ENCODE results near the gene SMLR1.

SMLR1 gene

GRCh38 chr6:130847001-130847910 is 20.1 kb downstream of the SMLR1 start:
- TF ChIP-seq POLR2AphosphoS5 (IDR thresholded peaks at IDR 0.05; ENCODE audit: low read depth, low read length) (no peak), TAF1 (IDR thresholded peaks at IDR 0.05; ENCODE audit: low read depth, low read length) (no peak), PAX5 (IDR thresholded peaks at IDR 0.05; ENCODE audit: insufficient read depth, low read length, severe bottlenecking) (no peak), POU2F2 (IDR thresholded peaks at IDR 0.05; ENCODE audit: low read depth, low read length) (no peak), SPI1 (IDR thresholded peaks at IDR 0.05; ENCODE audit: low read depth, low read length) (no peak), POLR2A (IDR thresholded peaks at IDR 0.05; ENCODE audit: low read depth, low read length) (no peak)
- FAIRE-seq: no peak

GRCh38 chr6:130848945-130849344 is 21.7 kb downstream of the SMLR1 start:
- FAIRE-seq (no peak), DNase-seq (ENCODE audit: insufficient read length, low spot score) (no peak)
- TF ChIP-seq TAF1 (IDR thresholded peaks at IDR 0.05; ENCODE audit: low read depth, low read length) (no peak), POU2F2 (IDR thresholded peaks at IDR 0.05; ENCODE audit: low read depth, low read length) (no peak)

More at GRCh38 chr6:130847001-130847910, 20.1 kb downstream of the SMLR1 start:
- no peak for DNase-seq (ENCODE audit: insufficient read length, low spot score)

- TF ChIP-seq POLR2A (IDR thresholded peaks at IDR 0.05; ENCODE audit: low read depth, low read length) (no peak), PAX5 (IDR thresholded peaks at IDR 0.05; ENCODE audit: insufficient read depth, low read length, severe bottlenecking) (no peak), POLR2AphosphoS5 (IDR thresholded peaks at IDR 0.05; ENCODE audit: low read depth, low read length) (no peak), POU2F2 (IDR thresholded peaks at IDR 0.05; ENCODE audit: low read depth, low read length) (no peak), TAF1 (IDR thresholded peaks at IDR 0.05; ENCODE audit: low read depth, low read length) (no peak), SPI1 (IDR thresholded peaks at IDR 0.05; ENCODE audit: low read depth, low read length) (no peak)
- FAIRE-seq (no peak), DNase-seq (ENCODE audit: insufficient read length, low spot score) (no peak)
These were observed 22.4 kb downstream of the SMLR1 start for GRCh38 chr6:130849594-130849993.

- FAIRE-seq (no peak), DNase-seq (ENCODE audit: insufficient read length, low spot score) (no peak)
- TF ChIP-seq POLR2A (IDR thresholded peaks at IDR 0.05; ENCODE audit: low read depth, low read length): no peak
- TF ChIP-seq POU2F2 (IDR thresholded peaks at IDR 0.05; ENCODE audit: low read depth, low read length): no peak
- no peak for TF ChIP-seq PAX5 (IDR thresholded peaks at IDR 0.05; ENCODE audit: insufficient read depth, low read length, severe bottlenecking)
- TF ChIP-seq POLR2AphosphoS5 (IDR thresholded peaks at IDR 0.05; ENCODE audit: low read depth, low read length): no peak
- no peak for TF ChIP-seq SPI1 (IDR thresholded peaks at IDR 0.05; ENCODE audit: low read depth, low read length)
- TF ChIP-seq TAF1 (IDR thresholded peaks at IDR 0.05; ENCODE audit: low read depth, low read length): no peak
These were observed 23.8 kb downstream of the SMLR1 start for GRCh38 chr6:130851026-130851425.

GRCh38 chr6:130852844-130853554 is 25.8 kb downstream of the SMLR1 start:
- TF ChIP-seq POLR2A (IDR thresholded peaks at IDR 0.05; ENCODE audit: low read depth, low read length) (no peak), POU2F2 (IDR thresholded peaks at IDR 0.05; ENCODE audit: low read depth, low read length) (no peak), SPI1 (IDR thresholded peaks at IDR 0.05; ENCODE audit: low read depth, low read length) (no peak), PAX5 (IDR thresholded peaks at IDR 0.05; ENCODE audit: insufficient read depth, low read length, severe bottlenecking) (no peak)
- DNase-seq (ENCODE audit: insufficient read length, low spot score) (no peak), FAIRE-seq (no peak)

- no peak for TF ChIP-seq SPI1 (IDR thresholded peaks at IDR 0.05; ENCODE audit: low read depth, low read length)
- no peak for TF ChIP-seq POU2F2 (IDR thresholded peaks at IDR 0.05; ENCODE audit: low read depth, low read length)
- no peak for TF ChIP-seq PAX5 (IDR thresholded peaks at IDR 0.05; ENCODE audit: insufficient read depth, low read length, severe bottlenecking)
- TF ChIP-seq TAF1 (IDR thresholded peaks at IDR 0.05; ENCODE audit: low read depth, low read length): no peak
- no peak for TF ChIP-seq POLR2A (IDR thresholded peaks at IDR 0.05; ENCODE audit: low read depth, low read length)
- no peak for TF ChIP-seq POLR2AphosphoS5 (IDR thresholded peaks at IDR 0.05; ENCODE audit: low read depth, low read length)
- DNase-seq (ENCODE audit: insufficient read length, low spot score) (no peak), FAIRE-seq (no peak)
These were observed 26.5 kb downstream of the SMLR1 start for GRCh38 chr6:130853555-130854183.

- TF ChIP-seq POLR2A (IDR thresholded peaks at IDR 0.05; ENCODE audit: low read depth, low read length): no peak
- TF ChIP-seq SPI1 (IDR thresholded peaks at IDR 0.05; ENCODE audit: low read depth, low read length): no peak
- TF ChIP-seq POLR2AphosphoS5 (IDR thresholded peaks at IDR 0.05; ENCODE audit: low read depth, low read length): no peak
- TF ChIP-seq PAX5 (IDR thresholded peaks at IDR 0.05; ENCODE audit: insufficient read depth, low read length, severe bottlenecking): no peak
- TF ChIP-seq POU2F2 (IDR thresholded peaks at IDR 0.05; ENCODE audit: low read depth, low read length): no peak
- TF ChIP-seq TAF1 (IDR thresholded peaks at IDR 0.05; ENCODE audit: low read depth, low read length): no peak
- no peak for DNase-seq (ENCODE audit: insufficient read length, low spot score)
- FAIRE-seq: no peak
These were observed 30.8 kb downstream of the SMLR1 start for GRCh38 chr6:130858054-130858453.

GRCh38 chr6:130858498-130859160 is 31.4 kb downstream of the SMLR1 start:
- FAIRE-seq (no peak), DNase-seq (ENCODE audit: insufficient read length, low spot score) (no peak)
- TF ChIP-seq POU2F2 (IDR thresholded peaks at IDR 0.05; ENCODE audit: low read depth, low read length): no peak
- no peak for TF ChIP-seq POLR2A (IDR thresholded peaks at IDR 0.05; ENCODE audit: low read depth, low read length)
- no peak for TF ChIP-seq PAX5 (IDR thresholded peaks at IDR 0.05; ENCODE audit: insufficient read depth, low read length, severe bottlenecking)
- no peak for TF ChIP-seq SPI1 (IDR thresholded peaks at IDR 0.05; ENCODE audit: low read depth, low read length)
- TF ChIP-seq POLR2AphosphoS5 (IDR thresholded peaks at IDR 0.05; ENCODE audit: low read depth, low read length): no peak
- no peak for TF ChIP-seq TAF1 (IDR thresholded peaks at IDR 0.05; ENCODE audit: low read depth, low read length)
